GM20431 (cell line): Measurements from ENCODE around the gene PDZRN4.

Experiments
- in situ Hi-C: fragments of 300-500 bp; cut with MseI, MboI; formaldehyde crosslinking; loops from one replicate; pipeline ENCODE4 v1.15.0; 2020; ENCODE audit warnings: low sequenced_read_pairs; ENCODE audit not compliant: unreplicated experiment

PDZRN4 gene

DNA sequence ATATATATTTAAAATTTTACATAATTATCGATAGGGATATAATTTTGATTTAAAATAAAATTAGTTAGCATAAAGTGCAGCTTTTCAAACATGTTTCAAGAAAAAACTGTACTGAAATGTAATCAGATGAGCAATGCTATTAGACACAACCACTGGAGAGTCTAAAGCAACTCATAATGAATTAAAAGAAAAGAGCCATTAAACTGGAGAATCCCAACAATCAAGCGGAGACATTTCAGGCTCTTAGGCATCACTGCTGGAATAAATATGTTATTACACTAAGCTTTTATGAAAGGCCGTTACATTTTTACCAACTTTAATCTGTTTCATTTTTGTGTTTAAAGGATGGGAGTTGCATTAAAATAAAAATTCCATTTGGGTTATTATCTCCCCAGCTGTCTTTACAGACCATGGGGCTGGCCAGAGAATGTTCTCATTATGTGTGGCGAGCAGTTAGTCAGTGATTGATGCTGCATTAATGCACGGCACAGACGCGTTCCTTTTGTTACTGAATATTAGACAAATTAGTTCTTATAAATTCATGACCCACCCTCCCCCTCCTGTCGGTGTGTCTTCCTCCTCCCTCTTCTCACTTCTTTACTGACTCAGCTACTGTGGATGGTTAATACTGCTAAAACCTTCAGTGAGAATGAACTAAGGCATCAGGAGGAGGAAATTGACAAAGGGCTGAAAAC is 156.8 kb downstream of the PDZRN4 start:
- in situ Hi-C loops, result no loop called here

DNA sequence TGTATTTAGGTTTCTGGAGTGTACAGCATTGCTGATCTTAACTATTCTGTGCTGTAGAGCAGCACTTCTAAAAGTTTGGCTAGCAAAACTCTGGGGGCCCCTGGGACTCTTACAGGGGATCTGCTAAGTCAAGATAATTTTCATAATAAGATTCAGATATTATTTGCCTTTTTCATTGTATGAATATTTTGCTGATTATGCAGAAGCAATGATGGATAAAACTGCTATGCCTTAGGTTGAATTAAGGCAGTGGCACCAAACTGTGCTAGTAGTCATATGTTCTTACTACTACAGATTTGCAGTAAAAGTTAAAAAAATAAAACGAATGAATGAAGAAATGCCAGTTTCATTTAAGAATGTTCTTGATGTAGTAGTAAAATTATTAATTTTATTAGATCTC is 160.1 kb downstream of the PDZRN4 start:
- in situ Hi-C loops, result no loop called here

DNA sequence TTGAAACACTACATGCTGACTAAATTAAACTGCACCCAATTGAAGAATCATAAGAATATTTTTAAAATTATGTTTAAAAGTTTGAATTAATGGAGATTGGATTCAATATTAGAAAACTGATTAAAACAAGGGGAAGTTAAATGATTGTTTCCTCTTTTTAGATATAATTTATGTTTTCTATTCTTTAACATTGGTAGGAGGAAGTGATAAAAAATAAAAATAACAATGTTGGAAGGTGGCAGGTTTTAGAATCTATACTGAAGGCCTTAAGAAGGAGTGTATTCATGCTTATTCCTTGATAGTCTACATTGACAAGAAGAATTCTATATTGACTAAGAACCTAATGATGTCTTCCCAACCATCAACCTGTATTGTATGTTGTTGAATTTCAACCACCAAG is 168.1 kb downstream of the PDZRN4 start:
- in situ Hi-C loops, result no loop called here

DNA sequence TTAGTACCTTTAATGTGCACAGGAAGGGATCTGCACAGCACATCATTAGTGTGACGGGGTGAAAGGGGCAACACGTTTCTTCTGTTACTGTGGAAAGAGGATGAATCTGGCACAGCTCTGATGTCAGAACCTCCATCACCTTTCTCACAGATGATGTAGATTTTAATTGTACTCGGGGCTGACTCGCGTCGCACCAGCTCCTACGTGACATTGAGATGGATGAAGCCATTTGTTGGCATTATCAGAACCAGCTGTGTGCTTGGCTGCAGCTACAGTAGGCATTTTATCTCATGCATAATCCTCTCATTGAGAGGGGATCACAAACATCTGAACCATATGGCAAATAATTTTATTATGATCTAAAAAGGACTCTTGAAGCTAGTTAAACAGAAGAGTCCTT is 173.6 kb downstream of the PDZRN4 start:
- in situ Hi-C loops, result no loop called here

DNA sequence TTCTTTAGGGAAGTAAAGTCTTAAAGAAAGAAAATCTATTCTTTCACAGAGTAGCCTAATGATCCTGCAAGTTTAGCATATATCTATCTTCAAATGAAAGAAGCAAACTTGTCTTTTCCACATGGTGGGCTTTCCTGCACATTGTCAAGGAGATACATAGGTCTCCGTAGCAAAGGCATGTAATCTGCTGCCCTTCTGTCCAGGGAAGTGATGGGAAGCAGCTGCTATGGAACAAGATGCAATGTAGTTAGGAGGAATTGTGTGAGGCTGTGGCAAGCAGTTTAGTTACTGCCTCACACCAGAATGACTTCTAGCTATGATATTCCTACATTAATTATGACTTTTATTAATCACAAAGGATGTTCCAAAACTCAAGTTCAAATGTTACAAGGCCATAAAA is 174.4 kb downstream of the PDZRN4 start:
- in situ Hi-C loops, result no loop called here

DNA sequence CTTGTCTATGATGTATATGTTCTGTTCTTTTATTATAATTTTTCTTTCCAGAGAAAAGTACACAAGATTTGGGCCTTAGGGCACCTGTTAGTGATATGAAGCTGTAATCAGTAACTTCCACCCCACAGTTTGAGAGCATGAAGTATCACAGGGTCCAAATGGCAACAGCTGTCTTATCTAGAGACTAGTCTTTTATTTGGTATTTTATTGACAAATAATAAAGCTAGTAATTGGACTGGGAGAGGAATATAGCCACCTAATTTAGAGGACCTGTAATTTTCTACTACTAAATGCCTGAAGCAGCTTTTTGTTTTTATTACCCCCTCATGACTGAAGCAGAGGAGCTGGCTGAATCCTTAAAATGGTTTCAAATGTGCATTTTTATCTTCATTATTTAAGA is 174.8 kb downstream of the PDZRN4 start:
- in situ Hi-C loops, result no loop called here

DNA sequence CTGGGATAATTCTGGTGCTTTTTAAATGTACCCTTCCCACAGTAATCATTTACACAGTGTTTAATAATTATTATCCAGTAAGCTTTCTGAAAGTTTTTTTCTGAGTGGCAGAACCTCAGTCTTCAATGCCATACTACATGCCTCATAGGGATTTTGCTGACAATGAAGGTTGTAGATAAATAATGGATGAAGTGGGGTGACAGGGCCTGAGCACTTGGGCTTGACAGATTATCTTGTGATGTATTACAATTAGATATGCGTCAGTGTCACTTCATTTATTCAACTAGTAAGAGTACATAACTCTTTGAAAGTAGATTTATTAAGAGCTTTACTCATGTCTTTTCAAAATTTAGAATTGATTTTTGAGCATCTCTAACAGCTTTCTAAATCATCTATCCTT is 176.1 kb downstream of the PDZRN4 start:
- in situ Hi-C loops, result no loop called here

DNA sequence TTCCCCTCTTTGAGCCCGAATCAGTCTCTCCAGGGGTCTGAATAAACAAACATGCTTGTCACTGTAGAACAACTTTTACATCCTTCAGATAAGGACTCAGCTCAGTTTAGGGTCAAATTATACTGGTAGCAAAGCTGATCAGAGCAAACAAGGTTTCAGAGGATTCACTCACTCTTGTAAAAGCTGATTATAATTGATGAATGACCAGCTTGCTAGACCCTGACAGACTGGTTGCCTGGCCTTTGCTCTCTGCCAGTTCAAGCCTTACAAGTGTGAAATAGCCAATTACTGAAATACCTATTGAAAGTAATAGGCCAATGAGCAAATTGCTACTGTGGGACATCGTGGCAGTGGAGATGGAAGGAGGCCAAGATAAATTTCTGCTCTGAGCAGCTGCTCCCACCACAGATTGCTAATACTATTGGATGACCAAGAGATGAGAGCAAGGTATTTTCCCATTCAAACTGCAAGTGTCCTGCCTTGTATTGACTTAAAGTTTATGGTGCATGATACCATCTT is 177.6 kb downstream of the PDZRN4 start:
- in situ Hi-C loops, result no loop called here

DNA sequence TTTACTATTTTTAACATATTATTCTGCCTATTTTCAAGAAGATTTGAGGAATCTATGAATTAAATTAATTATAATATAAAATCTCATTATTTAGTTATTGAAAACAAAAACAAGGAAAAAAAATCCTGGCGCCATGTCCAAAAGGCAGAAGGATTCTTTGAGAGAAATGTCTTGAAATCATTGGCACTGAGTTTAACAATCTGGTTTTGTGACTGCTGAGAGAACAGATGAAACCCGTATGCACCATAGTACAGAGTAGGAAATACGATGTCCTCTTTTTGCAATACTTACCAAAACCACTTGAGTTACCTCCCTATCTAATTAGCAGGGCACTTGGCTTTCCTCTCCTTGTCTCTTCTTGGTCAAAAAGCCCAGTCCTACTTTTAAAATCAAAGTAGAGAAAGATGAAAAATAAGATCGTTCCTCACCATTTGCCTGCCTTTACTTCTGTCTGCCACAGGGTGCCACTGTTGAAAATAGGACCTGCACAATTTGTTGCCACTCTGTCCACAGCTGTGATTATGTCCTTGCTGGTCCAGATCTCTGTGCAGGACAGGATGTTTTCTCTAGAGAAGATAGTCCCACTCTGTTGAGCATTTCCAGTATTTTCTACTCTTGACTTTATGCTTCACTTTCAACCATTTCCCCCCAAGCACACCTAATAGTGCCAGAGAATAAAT is 179.7 kb downstream of the PDZRN4 start:
- in situ Hi-C loops, result no loop called here

DNA sequence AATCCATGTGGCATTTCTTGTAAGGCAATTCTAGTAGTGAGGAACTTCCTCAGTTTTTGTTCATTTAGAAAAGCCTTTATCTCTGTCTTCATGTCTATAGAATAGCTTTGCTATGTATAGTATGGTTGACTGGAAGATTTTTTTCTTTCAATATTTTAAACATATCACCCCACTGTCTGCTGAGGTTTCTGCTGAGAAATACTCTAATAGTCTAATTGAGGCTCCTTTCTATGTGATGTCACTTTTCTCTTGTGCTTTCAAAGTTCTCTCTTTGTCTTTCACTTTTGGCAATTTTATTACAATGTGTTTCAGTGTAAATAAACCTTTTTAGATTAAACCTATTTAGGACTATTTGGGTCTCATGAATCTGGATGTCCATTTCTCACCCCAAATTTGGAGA is 192.8 kb downstream of the PDZRN4 start:
- in situ Hi-C loops, result no loop called here

DNA sequence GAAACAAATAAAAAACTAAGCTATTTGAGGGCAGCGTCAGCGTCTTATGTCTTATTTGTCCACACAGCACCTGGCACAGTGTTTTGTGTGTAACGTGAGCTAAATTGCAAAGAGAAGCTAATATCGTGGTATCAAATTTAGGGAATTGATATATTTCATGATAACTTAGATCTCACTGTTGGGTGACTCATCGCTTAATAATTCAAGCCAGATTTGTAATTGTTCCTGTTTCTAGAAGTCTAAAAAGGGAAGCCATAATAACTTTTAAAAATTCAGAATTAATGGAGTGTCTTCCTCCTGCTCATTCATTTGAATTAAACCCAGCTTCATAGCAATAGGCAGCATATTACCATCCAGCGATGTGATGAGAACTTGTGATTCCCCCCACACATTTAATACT is 214.7 kb downstream of the PDZRN4 start:
- in situ Hi-C loops, result no loop called here

DNA sequence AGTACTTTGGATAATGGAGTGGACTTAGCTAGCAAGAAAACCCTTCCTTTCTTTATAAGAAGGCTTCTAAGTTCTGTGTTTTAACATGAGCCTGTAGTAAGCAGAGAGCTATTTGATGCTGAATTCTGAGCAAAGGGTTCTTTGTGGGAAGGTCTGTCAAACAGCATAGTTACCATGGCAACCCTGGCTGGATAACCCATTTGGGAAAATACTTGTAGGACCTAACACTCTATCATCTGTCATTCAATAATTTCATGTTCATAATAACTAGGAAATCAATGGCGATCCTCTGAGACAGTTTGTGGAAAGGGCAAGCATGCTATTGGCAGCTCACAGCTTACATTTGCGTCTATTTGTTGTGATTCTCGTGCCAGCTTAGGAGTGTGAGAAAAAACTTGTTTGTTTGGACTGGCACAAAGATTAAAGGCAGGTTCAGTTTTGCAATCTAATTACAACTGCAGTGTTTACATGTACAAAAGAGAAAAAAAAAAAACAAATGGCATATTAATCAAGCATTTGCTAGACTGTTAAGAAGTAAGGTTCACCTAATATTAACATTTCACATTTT is 219.2 kb downstream of the PDZRN4 start:
- in situ Hi-C loops, result no loop called here

DNA sequence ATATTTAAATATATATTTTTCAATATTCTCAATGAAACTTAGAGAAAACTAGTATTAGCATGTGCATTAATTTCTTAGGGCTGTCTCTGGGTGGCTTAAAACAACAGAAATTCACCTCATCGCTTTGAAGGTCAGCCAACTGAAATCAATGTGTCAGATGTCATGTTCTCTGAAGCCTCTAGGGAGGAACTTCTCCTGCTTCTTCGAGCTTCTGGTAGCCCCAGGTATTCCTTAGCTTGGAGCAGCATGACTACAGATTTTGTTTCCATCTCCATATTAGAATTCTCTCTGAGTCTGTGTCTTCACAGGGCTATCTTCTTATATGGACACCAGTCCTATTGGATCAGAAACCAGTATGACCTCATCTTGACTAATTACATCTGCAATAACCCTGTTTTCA is 221.5 kb downstream of the PDZRN4 start:
- in situ Hi-C loops, result no loop called here

DNA sequence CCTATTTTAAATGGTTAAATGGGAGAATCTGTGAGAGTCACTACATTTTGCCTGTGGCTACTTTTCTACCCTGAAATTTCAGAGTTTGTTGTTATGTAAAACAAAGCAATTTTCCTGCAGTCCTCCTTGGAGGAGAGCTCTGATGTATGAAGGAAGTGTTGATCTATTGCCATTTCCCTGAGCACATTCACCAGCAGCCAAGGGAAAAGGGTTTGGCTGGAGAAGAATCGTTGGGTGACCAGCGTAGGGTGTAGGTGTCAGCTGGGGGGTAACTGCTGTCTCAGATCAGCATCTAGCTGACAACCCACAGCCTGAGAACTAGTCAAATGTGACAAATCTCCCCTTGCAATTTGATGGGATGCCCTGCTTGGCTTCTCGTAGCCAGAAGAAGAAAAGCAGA is 230.5 kb downstream of the PDZRN4 start:
- in situ Hi-C loops, result no loop called here

DNA sequence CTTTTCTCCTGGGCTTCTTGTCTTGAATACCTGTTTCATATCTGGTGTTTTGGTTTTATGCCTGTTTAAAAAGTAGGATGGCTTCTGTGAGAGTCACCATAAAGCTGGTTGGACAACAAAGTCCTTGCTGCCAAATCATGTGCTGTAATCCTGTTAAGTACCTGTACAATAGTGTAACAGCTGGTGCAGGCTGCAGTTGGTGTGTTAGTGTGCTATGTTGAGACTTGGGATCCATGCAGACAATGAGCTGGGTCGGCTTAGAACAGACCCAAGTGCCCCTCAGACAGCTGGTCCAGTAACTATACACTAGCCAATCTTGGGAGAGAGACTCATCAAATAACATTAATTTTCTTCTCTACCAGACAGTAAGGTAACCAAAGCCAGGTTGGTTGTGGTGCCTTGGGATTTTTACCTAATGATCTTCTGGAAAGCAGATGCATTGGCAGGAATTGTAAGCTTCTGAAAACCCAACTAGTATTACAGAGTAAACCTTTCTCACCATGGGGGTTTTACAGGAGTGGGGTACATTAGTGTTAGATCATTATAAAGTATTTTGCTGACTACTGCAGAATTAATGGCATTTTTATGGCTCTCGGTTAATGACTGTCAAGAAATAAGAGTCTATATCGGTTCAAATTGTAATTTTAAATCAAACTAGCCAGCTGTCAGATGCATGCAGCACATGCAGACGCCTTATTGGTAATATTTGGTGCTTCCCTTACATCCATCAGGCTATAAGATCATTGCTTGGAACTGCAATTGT is 231.2 kb downstream of the PDZRN4 start:
- in situ Hi-C loops, result no loop called here

DNA sequence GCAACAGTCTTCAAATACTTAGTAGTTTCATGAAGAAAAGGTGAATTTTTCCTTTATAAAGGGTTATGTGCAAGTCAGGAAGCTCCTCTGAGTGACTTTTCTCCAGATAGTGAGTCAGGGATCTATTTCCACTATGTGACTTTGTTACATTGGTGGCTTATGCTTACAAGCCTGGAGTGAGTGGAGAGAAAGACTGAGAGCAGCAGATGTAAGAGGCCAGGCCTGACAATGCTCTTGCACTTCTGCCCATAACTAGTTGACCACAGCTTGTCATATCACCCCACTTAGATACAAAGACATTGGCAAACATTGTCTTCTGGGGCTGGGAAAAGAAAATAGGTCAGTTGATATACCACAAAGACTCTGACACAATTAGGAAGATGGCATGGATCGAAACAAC is 236.5 kb downstream of the PDZRN4 start:
- in situ Hi-C loops, result no loop called here

DNA sequence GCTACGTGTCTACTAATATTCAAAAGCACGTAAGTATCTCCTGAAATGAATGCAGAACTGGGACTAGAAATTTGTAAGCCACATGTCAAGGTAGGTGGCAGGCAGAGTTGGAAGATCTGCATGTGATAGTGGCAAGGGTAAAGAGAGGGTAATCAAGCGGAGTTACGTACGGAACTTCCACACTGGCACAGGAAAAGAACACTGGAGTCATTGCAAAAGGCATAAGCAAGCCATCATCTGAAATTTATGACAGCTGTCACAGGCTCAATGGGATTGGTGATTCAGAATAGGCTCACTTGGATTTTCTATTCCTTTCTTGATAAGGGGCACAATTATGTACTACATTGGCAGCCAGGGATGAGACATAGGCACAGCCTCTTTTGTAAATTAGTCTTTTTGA is 245.3 kb downstream of the PDZRN4 start:
- in situ Hi-C loops, result no loop called here

DNA sequence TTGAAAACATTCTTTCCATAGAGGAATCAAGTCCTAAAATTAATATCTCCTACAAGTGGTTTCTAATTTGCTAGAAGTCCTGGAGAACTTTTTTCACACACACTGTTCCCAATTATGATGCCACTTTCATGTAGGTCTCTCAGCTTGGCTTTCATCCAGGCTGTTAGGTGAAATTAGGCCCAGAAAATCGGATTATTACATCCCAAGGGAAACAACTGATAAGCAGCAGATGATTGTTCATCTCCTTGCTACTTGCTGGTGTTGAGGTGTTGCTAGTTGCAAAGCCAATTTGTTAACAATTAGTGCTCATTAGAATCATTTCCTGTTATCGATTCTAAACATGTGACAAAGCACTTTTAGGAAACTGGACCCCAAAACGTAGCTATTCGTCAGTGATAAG is 248.0 kb downstream of the PDZRN4 start:
- in situ Hi-C loops, result no loop called here

DNA sequence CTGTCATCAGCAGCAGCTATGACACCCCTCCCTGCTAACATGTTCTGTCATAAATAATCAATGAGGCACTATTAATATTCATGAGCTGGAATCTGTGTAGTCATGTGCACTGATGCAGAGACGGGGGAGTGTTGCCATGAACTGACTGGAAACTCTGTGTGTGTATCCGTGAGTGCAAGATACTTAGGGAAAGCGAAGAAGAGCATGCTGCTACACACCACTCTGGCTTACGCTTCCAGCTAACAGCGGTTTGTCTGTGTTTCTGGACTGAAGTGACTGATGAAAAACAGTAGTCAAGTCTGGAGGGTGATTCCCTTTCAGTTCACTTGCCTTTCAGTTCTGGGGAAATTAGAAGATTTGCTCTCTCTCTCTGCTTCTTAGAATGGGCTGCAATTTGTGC is 249.4 kb downstream of the PDZRN4 start:
- in situ Hi-C loops, result no loop called here

DNA sequence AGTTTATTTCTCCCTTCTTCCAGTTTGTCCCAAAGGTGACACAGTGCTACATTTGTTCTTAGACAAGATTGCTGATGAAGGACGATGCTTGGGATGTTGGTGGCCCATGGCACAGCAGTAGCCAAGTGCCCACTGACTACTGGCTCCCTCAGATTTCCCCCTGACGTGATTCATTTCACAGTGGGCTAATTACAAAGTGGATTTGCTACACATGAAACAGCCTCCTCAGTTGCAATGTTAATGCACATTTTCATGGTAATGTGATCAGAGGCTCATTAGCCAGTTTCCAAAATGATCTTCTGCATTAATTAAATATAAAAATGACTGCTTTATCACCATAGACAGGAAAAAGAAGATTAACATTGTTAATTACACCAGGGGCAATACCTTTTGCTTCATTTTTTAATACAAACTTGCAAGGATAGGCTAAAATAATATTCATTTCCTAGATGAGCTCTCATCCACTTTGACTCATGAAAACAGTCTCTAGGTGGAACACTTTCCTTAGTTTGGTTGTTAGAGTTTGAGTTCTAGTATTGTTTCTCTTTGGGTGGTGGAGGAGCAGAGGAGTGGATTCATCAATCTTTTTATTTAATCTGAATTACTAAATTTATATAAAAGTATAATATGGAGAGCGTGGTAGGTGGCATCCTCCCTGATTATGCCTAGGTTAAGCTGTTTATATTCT is 250.9 kb downstream of the PDZRN4 start:
- in situ Hi-C loops, result no loop called here
